Glutamatergic neuron (in vitro differentiated cells): ENCODE measurements around the gene SIRT7. TPM values are rescaled to one million over a fixed set of nuclear protein-coding genes. Genes with fewer than 3 reads are reported as not detected.

Source experiments
- DNase-seq: peaks from one replicate; pipeline ENCODE4 v3.0.0; 2022
- H3K27ac Mint-ChIP-seq: one replicate; pipeline ENCODE4 v1.8.0; 2020; ENCODE audit warnings: mild to moderate bottlenecking, mixed read lengths, inconsistent platforms; ENCODE audit not compliant: unreplicated experiment
- H3K27me3 Mint-ChIP-seq: one replicate; pipeline ENCODE4 v1.8.0; 2020; ENCODE audit warnings: mild to moderate bottlenecking, moderate library complexity, mixed read lengths, inconsistent platforms; ENCODE audit not compliant: unreplicated experiment
- H3K36me3 Mint-ChIP-seq: one replicate; pipeline ENCODE4 v1.8.0; 2020; ENCODE audit warnings: mild to moderate bottlenecking, mixed read lengths, inconsistent platforms; ENCODE audit not compliant: unreplicated experiment
- H3K4me1 Mint-ChIP-seq: one replicate; pipeline ENCODE4 v1.8.0; 2020; ENCODE audit warnings: mild to moderate bottlenecking, low read depth, mixed read lengths, inconsistent platforms; ENCODE audit not compliant: unreplicated experiment
- H3K4me3 Mint-ChIP-seq: one replicate; pipeline ENCODE4 v1.8.0; 2020; ENCODE audit warnings: mild to moderate bottlenecking, mixed read lengths, inconsistent platforms; ENCODE audit not compliant: unreplicated experiment
- H3K9me3 Mint-ChIP-seq: one replicate; pipeline ENCODE4 v1.8.0; 2020; ENCODE audit warnings: mild to moderate bottlenecking, moderate library complexity, mixed read lengths, inconsistent platforms; ENCODE audit not compliant: unreplicated experiment
- total RNA-seq: library from RNA; stranded (reverse); fragmentation: NEBNext Ultra II Directional; extraction: Animal tissue kit (Norgen Biotek cat#: 25700); gene quantifications from one replicate; pipeline ENCODE4 v1.2.1, GENCODE V29; 2021; ENCODE audit not compliant: unreplicated experiment
- TF ChIP-seq, protein P1 (sequence below): fragments of 200-600 bp; sonication (generic); IDR thresholded peaks from one replicate; pipeline ENCODE4 v1.5.0; 2021; ENCODE audit not compliant: partially characterized antibody, unreplicated experiment

SIRT7 gene
- total RNA-seq, 1 donor from 2014 or later = 38.7 TPM

DNA sequence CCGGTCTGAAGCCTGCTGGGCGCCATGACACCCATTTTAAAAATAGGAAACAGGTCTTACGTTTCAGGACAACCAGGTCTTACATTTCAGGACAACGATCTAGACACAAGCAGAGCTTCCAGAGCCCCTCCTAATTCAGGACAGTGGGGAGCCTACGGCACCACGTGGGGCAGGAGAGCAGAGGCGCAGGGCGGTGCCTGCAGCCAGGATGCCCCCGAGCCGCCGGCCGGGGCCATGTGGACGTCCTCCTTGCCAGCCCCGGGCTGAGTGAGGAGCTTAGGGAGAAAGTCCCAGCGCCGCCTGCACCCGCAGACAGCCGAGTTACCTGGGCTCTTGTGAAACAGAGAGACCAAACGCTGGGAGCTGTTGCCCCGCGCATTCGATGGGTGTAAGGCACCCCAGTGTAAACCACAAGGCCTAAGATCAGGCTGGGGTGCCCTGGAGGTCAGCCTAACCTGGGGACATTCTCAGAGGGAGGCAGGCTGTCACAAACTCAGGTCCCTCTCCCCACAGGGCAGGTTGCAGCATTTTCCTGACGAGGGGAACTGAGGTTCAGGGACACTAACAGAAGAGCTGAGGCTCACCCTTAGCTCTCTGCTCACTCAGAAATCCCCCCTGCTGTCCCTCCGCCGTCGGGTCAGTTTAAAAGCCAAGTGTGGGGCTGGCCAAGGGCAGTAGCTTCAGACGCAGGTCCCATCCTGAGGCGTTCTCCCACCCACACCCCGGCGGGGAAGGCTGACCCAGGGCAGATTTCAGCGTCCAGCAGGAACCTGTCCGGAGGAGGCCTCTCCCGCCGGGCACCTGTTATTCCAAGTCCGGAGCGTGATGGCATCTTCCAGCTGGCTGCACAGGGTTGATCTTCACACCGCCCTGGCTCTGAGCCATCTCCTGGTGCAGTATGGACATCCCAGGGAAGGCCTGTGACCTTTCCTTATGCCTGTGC is 44.8 kb upstream of the SIRT7 start:
- H3K4me3 Mint-ChIP-seq = peak overlapping the region; percentile 59
- no peak for DNase-seq
- H3K27ac Mint-ChIP-seq = no peak overlapping the region
- peaks cover 4% of the 10 kb centered on the region for H3K36me3 Mint-ChIP-seq
- TF ChIP-seq, protein P1, sequence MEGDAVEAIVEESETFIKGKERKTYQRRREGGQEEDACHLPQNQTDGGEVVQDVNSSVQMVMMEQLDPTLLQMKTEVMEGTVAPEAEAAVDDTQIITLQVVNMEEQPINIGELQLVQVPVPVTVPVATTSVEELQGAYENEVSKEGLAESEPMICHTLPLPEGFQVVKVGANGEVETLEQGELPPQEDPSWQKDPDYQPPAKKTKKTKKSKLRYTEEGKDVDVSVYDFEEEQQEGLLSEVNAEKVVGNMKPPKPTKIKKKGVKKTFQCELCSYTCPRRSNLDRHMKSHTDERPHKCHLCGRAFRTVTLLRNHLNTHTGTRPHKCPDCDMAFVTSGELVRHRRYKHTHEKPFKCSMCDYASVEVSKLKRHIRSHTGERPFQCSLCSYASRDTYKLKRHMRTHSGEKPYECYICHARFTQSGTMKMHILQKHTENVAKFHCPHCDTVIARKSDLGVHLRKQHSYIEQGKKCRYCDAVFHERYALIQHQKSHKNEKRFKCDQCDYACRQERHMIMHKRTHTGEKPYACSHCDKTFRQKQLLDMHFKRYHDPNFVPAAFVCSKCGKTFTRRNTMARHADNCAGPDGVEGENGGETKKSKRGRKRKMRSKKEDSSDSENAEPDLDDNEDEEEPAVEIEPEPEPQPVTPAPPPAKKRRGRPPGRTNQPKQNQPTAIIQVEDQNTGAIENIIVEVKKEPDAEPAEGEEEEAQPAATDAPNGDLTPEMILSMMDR = no peak
- peaks cover 11% of the 10 kb centered on the region for H3K4me1 Mint-ChIP-seq
- peaks cover 12% of the 10 kb centered on the region for H3K27me3 Mint-ChIP-seq
- peaks cover 25% of the 10 kb centered on the region for H3K9me3 Mint-ChIP-seq

DNA sequence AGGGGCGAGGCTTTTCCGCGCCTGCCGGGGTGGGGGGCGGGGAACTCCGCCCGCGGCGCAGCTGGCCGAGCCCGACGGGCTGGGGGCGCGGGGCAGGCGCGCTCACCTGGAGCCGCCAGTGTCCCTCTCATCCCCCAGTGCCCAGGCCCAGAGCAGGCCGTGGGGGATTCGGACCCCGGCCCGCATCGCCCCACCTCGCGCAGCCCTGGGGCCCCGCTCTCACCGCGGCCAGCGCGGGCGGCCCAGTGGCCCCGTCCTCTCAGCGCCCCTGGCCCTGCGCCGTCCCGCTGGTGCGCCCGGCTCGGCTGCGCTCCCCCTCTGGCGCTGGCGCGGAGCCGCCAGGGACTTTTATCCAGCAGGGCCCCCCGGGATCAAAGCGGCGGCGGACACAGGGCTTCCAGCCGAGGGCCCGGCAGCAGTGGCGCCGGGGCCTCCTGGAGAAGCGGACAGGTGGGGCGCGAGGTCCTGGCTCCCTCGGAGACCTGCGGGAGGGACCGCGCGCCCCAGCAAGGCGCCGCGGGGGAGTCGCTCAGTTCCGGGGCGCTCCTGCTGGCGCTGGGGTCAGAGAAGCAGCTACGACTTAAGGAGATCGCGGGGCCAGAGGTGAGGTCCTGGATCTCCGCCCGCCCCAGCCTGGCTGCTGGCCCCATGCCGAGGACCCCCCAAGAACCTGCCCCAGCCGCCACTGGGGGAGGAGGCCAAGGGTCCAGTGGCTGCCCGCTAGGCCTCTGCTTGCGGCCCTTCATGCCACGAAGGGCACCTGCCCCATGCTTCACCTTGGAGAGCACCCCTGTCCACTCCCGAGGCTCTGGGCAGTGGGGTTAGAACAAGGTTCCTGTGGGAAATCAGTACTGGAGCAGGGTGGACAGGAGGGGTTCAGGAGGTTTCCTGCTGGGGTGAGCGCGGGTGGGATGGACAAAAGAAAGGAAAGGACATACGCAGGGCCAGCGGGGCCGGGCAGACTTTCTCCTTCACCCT is 43.8 kb upstream of the SIRT7 start:
- H3K4me3 Mint-ChIP-seq = peak overlapping the region; percentile 59
- peaks cover 28% of the 10 kb centered on the region for H3K9me3 Mint-ChIP-seq
- TF ChIP-seq, protein P1 = no peak
- no peak for DNase-seq
- H3K4me1 Mint-ChIP-seq = peaks cover 16% of the 10 kb centered on the region
- H3K27me3 Mint-ChIP-seq = peaks cover 18% of the 10 kb centered on the region
- peaks cover 4% of the 10 kb centered on the region for H3K36me3 Mint-ChIP-seq
- H3K27ac Mint-ChIP-seq = no peak overlapping the region

DNA sequence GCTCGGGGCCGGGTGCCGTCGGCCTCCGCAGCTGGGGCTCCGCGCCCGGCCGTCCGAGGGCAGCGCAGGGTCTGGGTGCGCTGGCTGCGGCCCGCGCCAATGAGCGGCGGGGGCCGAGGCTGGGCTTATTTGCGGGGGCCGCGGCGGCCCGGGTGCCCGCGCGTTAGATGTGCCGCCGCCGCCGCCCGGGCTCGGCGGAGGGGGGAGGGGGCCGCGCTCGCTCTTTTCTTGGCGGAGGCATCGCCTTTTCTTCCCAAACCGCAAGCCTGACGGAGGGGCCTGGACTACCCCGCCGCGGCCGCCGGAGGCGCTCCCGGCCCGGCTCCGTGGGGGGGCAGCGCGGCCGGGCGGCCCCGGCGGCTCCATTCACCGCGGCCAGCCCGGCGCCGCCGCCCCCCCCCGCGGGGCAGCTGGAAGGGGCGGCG is 43.1 kb upstream of the SIRT7 start, which contains the start of gene NOTUM:
TSS of gene NOTUM (minus strand) at position 101 of the 425 bp plus-strand sequence. CDS start 278 bp downstream, outside the sequence.
- peak; percentile 68 for DNase-seq
- Mint-ChIP-seq H3K27me3 (peaks cover 15% of the 10 kb centered on the region), H3K36me3 (peaks cover 4% of the 10 kb centered on the region), H3K4me3 (no peak within 1 kb of the TSS), H3K27ac (no peak within 1 kb of the TSS), H3K9me3 (peaks cover 25% of the 10 kb centered on the region), H3K4me1 (peaks cover 14% of the 10 kb centered on the region)
- TF ChIP-seq, protein P1 = no peak

DNA sequence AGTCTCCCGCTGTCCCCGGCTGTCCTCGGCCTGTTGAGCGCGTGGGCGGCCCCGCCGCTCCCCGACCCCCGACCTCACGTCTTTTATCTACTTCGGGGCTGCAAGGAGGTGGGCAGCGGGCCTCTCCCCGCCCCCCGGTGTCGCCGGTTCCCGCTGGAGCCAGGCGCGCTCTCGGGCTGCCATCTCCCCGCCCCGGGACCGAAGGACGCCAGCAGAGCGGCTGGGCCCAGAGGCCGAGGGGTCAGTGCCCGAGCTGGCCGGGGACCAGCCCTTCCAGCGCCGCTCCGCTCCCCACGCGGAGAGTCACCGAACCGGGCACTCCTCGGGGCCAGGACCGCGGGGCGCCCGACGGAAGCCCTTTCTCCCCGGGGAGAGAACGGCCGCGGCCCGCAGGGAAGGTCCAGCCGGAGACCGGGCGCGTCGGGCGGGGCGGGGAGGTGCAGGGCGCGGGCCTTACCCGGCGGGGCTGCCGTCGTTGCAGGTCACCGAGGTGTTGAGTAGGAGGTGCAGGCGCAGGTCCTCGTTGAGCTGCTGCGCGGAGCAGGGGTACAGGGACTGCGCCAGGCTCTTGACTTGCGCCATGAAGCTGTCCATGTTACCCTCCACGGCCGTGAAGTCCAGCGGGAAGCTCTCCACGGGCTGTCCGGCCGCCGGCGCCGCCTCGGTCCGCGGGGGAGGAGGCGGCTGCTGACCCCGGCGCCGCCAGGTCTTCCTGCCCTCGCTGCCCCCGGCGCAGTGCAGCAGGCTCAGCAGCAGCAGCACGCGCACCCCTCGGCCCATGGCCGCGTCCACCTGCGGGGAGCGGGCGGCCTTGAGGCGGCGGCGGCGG is 42.4 kb upstream of the SIRT7 start:
- DNase-seq = no peak
- peaks cover 15% of the 10 kb centered on the region for H3K27me3 Mint-ChIP-seq
- no peak overlapping the region for H3K4me3 Mint-ChIP-seq
- TF ChIP-seq, protein P1 = no peak
- H3K4me1 Mint-ChIP-seq = peaks cover 14% of the 10 kb centered on the region
- no peak overlapping the region for H3K27ac Mint-ChIP-seq
- H3K9me3 Mint-ChIP-seq = peaks cover 22% of the 10 kb centered on the region
- peaks cover 4% of the 10 kb centered on the region for H3K36me3 Mint-ChIP-seq
